ENCODE data around the gene CCDC149.
A peak's percentile ranks its signal among the peaks of the same experiment; 100 is the strongest.
"Not testable (repeated sequence)": the region's sequence is repeated elsewhere in the genome, so short reads cannot be mapped to it uniquely, and the experiment has no call there.

CCDC149 gene

GRCh38 chr4:24917076-24917856 lies 4.4 kb upstream of the CCDC149 start:
- no peak for DNase-seq (ENCODE audit: low read depth)

DNA sequence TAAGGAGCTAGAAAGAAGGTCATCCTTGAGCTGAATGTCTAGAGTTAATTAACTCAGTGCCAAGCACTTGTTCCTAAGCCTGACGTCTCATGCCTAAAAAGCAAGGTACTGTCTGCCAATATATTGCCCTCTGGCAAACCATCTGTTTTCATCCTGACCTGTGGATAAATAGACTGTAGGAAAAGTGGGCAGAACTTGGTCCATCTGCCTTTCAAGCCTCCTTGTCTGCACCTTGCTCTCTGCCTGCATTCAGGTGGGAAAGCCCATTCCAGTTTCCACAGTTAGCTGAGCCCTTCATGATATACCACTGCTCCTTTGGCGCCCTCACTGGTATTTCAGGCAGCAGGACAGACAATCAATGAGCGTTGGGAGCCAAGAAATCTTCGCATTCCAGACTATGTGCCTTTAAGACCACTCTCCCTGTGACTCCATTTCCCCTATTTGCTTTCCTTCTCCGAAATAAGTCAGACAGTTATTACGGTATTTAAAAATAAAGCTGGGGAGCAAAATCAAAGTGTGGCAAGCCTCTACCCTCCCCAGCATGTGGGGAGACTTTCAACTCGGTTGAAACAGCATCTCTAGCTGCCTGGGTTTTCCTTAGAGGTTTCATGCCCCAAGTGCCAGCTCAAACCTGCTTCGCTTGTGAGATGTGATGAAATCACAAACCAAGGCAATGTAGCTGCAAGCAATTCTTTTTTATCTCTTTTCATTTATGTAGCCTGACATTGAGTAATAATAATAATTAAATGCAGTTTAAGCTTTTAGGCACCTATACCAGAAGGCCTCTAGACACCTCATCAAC lies 2.5 kb upstream of the CCDC149 start:
- DNase-seq (ENCODE audit: low read depth), result no peak

DNA sequence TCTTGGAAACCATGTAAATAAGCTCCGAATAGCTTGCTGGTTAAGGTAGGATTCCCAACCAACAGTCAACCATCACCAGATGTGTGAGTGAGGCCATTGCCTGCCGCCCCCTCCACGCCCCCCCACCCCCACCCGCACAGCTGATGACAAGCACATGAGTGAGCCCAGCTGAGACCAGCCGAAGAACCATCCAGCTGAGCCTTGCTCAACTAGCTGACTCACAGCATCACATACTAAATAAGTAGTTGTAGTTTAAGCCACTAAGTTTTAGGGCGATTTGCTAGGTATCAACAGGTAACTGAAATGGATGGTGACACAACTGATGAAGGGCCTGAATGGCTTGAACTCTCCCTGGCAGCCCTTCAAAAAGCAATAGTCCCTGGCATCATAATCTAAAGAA lies 1.6 kb upstream of the CCDC149 start:
- DNase-seq (ENCODE audit: low read depth), result no peak

DNA sequence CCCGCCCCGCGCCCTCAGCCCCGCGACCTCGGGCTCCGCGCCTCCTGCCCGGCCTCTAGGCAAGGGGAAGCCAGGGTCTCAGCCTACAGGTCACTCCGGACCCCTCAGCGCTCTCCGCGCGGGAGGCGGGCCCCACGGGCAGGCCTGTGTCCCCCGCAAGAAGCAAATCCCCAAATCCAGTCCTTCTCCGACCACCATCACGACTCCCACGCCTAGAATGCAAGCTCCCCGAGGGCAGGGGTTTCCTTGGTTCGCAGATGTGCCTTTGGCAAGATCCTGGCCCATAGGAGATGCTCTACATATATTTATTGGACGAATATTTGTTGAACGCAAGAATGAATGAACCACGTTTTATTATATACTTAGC lies 260 bp upstream of the CCDC149 start:
- DNase-seq (ENCODE audit: low read depth), result no peak

DNA sequence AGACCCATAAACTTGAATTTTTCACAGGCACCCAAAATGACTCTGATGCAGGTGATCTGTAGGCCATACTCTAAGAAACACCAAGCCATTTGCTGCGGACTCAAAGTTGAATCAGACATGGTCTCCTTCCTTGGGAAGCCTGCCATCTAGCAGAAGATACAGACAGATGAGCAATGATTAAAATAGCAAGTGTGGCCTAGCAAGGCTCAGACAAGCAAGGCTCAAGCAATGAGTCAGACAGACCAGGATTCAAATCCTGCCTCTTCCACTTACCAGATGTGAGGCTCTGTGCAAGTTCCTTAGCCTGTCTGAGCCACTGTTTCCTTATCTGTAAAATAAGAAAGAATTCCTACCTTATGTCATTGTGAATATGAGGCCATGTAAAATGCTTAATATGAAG lies 2.3 kb downstream of the CCDC149 start:
- DNase-seq (ENCODE audit: low read depth), result no peak

GRCh38 chr4:24909606-24910005 lies 3.2 kb downstream of the CCDC149 start:
- not testable (repeated sequence) for DNase-seq (ENCODE audit: low read depth)

DNA sequence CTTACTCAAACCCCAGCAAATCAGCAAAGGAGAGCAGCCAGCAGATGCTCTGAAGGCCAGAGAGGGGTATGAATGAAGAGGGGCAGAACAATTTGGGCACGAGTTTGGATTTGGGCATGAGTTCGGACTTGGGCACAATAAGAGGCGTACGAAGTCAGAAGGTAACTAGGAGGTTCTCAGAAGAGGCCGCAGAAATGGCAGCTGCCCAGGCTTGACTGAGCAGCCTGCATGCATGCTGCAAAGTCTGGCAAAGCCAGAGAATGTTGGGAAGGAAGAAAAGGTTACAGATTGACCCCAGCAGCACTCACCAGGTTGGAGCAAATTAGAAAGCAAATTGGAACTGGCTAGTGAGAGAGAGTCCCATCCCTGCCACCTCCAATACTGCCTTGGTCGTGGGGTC lies 15.2 kb downstream of the CCDC149 start:
- DNase-seq (ENCODE audit: low read depth), result no peak

DNA sequence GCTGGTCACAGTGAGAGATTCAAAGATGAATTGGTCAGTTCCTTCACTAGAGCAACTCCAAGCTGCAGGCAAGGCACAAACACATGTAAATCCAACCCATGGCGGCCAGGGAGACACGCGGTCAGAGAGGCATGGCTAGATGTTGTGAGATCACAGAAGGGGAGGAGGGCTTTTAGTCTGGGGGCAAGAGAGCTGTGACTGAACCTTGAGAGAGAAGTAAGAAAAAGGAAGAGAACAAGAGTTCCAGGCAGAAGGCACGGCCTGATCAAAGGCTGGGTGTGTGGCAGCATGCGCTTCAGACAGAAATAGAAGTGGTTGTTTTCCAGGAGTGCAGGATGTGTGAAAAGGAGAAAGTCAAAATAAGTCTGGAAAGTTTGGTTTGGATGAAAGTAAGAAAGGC lies 15.9 kb downstream of the CCDC149 start:
- DNase-seq (ENCODE audit: low read depth), result no peak

DNA sequence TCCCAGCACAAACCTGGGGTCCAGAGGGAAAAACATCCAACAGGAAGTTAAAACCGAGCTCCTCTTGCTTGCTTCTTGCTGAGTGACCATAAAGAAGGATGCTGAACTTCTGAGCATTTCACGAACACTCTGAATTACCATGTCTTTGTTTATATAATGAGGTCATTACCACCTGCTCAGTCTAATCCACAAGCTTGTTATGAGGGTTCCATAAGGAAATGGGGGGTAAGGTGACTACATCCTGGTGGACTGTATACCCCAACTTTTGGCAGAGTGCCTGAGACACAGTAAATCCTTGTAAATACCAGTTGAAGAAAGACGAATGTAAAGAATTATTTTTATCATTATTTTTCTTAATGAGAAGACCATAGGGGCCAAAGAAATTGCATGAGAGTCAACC lies 16.8 kb downstream of the CCDC149 start:
- no peak for DNase-seq (ENCODE audit: low read depth)

DNA sequence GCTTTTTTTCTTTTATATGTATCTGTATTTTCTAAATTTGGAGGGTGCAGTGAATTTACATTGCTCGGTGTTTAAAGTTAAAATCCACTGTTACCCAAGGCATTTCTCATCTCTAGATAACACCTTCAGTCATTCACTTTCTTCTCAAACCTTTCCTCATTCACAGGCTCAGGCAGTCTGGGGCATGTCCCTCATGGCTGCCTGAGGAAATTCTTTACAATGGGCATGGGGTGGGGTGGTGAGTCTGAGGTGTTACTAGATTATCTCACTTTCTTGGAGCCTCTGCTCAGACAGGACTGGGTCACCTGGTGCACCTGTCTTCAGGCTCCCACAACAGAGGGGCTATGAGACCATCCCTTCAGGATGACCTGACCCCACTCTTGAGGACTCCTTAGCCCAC lies 17.4 kb downstream of the CCDC149 start:
- DNase-seq (ENCODE audit: low read depth), result no peak

GRCh38 chr4:24894846-24895245 lies 18.0 kb downstream of the CCDC149 start:
- no peak for DNase-seq (ENCODE audit: low read depth)

DNA sequence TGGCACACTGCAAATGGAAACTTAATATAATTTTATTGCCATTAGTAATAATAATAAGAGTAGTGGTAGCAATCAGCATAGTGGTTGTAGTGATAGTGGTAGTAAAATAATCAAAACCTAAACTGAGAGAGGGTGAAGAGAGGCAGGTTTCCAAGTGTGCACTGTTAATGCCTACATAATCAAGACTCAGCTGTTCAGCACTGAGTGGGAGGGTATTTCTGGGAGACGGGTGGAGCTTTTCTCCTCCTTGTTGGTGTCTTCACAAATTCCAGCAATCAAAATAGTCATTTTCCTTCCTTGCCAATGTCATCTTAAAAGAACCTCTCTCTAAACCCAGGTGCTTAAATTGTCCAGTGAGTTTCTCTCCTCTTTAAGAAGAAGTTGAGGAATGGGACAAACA lies 18.6 kb downstream of the CCDC149 start:
- no peak for DNase-seq (ENCODE audit: low read depth)

GRCh38 chr4:24892778-24893177 lies 20.1 kb downstream of the CCDC149 start:
- no peak for DNase-seq (ENCODE audit: low read depth)

DNA sequence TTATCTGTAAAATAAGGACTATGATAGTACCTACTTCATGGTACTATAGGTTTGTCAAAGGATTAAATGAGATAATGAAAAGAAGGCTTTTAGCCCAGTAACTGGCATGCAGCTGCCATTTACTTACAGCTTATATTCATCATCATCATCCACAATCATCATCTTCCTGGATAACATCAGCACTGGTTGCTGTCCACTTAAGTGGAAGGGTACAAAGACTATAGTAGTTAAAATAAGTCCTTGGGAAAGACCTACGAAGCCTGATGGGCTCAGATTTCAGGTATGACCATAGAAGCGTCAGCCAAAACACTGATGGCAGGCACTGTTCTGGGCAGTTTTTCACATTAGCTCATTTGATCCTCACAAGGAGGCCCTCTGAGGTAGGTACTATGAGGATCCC lies 20.6 kb downstream of the CCDC149 start:
- no peak for DNase-seq (ENCODE audit: low read depth)

DNA sequence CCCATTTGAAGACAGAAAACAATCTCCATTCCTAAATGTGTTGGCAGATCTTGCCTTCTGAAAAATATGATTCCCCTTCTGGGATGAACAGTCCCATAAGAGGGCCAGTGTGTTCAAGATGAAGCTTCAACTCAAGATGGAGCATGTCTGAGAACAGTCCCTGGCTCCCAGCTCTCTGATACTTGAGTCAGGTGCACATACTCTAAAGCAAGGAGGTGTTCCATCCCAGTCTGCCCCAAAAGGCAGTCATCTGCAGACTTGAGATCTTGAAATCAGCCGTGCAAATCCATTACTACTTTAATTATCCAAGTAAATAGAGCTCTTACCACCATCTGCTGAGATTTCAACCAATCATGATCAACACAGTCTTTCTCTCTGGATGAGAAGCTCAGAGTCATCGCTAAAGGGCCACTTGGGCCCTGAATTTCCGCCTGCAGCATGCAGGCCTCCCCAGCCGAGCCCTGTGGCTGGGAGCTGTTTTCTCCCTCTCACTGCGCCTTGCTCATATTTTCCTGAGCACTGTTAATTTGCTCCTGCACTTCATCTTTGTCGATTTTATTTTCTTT lies 22.2 kb downstream of the CCDC149 start:
- DNase-seq (ENCODE audit: low read depth), result no peak

DNA sequence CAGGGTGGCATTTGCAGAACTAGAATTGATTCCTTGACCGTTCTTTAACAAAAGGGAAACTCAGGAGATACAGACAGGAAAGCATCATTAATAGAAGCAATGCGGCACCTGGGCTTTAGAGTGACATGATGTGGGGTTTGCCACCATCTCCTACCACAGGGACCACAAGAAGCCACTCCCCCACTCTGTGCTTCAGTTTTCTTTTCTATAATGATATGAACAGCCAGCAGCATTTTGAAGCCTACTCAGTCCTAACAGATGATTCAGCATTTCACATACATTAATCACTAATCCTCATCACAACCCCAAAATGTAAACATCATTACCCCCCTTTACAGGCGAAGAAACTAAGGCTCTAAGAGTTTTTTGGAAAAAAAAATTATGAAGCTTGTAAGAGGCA lies 22.9 kb downstream of the CCDC149 start:
- DNase-seq (ENCODE audit: low read depth), result no peak

- DNase-seq (ENCODE audit: low read depth), result no peak
Observed at GRCh38 chr4:24888475-24889344, 24.1 kb downstream of the CCDC149 start.

- DNase-seq (ENCODE audit: low read depth), result no peak
Observed at GRCh38 chr4:24887881-24888430, 24.9 kb downstream of the CCDC149 start.

DNA sequence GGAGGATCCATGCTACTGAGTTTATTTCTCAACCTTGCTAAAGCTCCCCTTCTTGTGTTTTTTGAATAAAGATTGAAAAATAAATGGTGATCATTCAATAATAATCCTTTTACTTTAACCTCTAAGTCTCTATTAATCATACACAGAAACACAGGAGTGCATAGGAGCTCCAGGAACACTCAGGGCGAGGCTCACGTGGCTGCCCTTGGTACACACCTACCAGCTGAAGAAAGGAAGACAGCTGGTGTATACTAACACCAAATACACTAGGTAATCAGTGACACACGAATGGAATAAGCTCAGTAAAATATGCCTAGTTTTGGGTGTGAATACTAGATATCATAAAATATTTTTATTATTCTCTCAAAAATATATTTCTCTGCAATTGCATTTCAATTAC lies 26.2 kb downstream of the CCDC149 start:
- DNase-seq (ENCODE audit: low read depth), result no peak

GRCh38 chr4:24885342-24885741 lies 27.5 kb downstream of the CCDC149 start:
- DNase-seq (ENCODE audit: low read depth), result peak; percentile 14

DNA sequence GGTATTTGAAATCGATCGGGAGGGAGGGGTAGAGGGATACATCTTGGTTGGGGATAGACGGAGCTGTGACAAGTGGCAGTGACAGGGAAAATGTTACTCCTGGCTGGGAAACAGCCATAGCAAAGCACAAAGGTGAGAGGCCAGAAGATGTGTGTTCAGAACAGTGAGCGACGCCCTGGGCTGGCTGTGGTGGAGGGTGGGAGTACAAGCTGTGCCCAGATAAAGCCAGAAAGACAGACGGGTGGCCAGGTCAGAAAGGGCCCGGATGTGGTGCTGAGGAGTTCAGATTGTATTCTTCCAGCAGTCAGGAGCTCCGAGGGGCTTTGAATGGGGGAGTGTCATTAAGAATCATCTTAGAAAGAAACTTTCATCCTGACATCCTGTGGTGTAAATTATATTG lies 27.9 kb downstream of the CCDC149 start:
- DNase-seq (ENCODE audit: low read depth), result no peak

Measured in stromal cell of bone marrow (primary cell).